Right renal pelvis (tissue), 4 donors: ENCODE data around the gene MED26. TPM values are rescaled to one million over a fixed set of nuclear protein-coding genes. Genes with fewer than 3 reads are reported as not detected.
"Not testable (repeated sequence)": the region's sequence is repeated elsewhere in the genome, so short reads cannot be mapped to it uniquely, and the experiment has no call there.

Source experiments
- DNase-seq, 4 donors: peaks; one replicate each; pipeline ENCODE4 v3.0.0-alpha.2; 2013; ENCODE audit warnings: low read depth in 4 of 4, low spot score in 3 of 4, missing footprints in 1 of 4
- polyA plus RNA-seq, 4 donors: library from polyadenylated mRNA; unstranded; fragments of 120-200 nt; gene quantifications; one replicate each; pipeline ENCODE4 v1.2.1, GENCODE V29; 2013; ENCODE audit not compliant: insufficient read length in 4 of 4

The MED26 gene
- polyA plus RNA-seq, 4 donors = 7.0 to 8.2 (median 7.7) TPM

GRCh38 chr19:16651421-16652188 lies 23.6 kb upstream of the MED26 start:
- DNase-seq = not testable (repeated sequence)

- DNase-seq = no peak
These were observed 22.8 kb upstream of the MED26 start for GRCh38 chr19:16650821-16651220.

- no peak for DNase-seq
These were observed 21.7 kb upstream of the MED26 start for GRCh38 chr19:16649734-16650133.

GRCh38 chr19:16645140-16645539 lies 17.1 kb upstream of the MED26 start:
- no peak for DNase-seq

GRCh38 chr19:16641695-16642094 lies 13.7 kb upstream of the MED26 start:
- no peak for DNase-seq

- DNase-seq = no peak
These were observed 12.9 kb upstream of the MED26 start for GRCh38 chr19:16640951-16641350.

- DNase-seq = no peak
These were observed 10.7 kb upstream of the MED26 start for GRCh38 chr19:16638666-16639065.

- no peak for DNase-seq
These were observed 9.5 kb upstream of the MED26 start for GRCh38 chr19:16637535-16637934.

- DNase-seq = no peak
These were observed 3.5 kb upstream of the MED26 start for GRCh38 chr19:16631465-16631864.

GRCh38 chr19:16628984-16629691 lies 1.1 kb upstream of the MED26 start:
- peak in 1 of 4 donors; percentile 12 for DNase-seq

GRCh38 chr19:16627928-16628182 lies 149 bp downstream of the MED26 start:
- no peak for DNase-seq

- no peak for DNase-seq
These were observed 644 bp downstream of the MED26 start for GRCh38 chr19:16627193-16627927.

- DNase-seq = no peak
These were observed 1.2 kb downstream of the MED26 start for GRCh38 chr19:16626796-16627192.

- DNase-seq = no peak
These were observed 2.6 kb downstream of the MED26 start for GRCh38 chr19:16625163-16625958.

GRCh38 chr19:16624236-16624635 lies 3.8 kb downstream of the MED26 start:
- no peak for DNase-seq

GRCh38 chr19:16623576-16623975 lies 4.4 kb downstream of the MED26 start:
- no peak for DNase-seq

GRCh38 chr19:16623066-16623465 lies 4.9 kb downstream of the MED26 start:
- DNase-seq = no peak

GRCh38 chr19:16621165-16621800 lies 6.7 kb downstream of the MED26 start:
- no peak for DNase-seq

GRCh38 chr19:16620584-16620983 lies 7.4 kb downstream of the MED26 start:
- DNase-seq = no peak

GRCh38 chr19:16620018-16620417 lies 8.0 kb downstream of the MED26 start:
- DNase-seq = no peak
